Fibroblast of peridontal ligament (primary cell): ENCODE results near the gene SLC13A2.

ENCODE experiments used
- DNase-seq: peaks from one replicate; pipeline ENCODE4 v3.0.0-alpha.2; 2010; ENCODE audit errors: extremely low read depth

Gene SLC13A2

GRCh38 chr17:28492352-28493310 is 19.2 kb downstream of the SLC13A2 start:
- peak; percentile 17 for DNase-seq

- DNase-seq: peak; percentile 7
Observed at GRCh38 chr17:28493460-28493859, 20.0 kb downstream of the SLC13A2 start.

GRCh38 chr17:28494445-28495188 is 21.2 kb downstream of the SLC13A2 start:
- DNase-seq: peak; percentile 56

- no peak for DNase-seq
Observed at GRCh38 chr17:28495635-28496034, 22.2 kb downstream of the SLC13A2 start.

- DNase-seq: no peak
Observed at GRCh38 chr17:28497931-28498330, 24.5 kb downstream of the SLC13A2 start.

GRCh38 chr17:28498652-28499363 is 25.4 kb downstream of the SLC13A2 start:
- no peak for DNase-seq

GRCh38 chr17:28499364-28499664 is 25.9 kb downstream of the SLC13A2 start:
- no peak for DNase-seq

- no peak for DNase-seq
Observed at GRCh38 chr17:28499684-28500357, 26.4 kb downstream of the SLC13A2 start.

- no peak for DNase-seq
Observed at GRCh38 chr17:28500712-28501379, 27.4 kb downstream of the SLC13A2 start.

- no peak for DNase-seq
Observed at GRCh38 chr17:28501421-28502284, 28.2 kb downstream of the SLC13A2 start.

- no peak for DNase-seq
Observed at GRCh38 chr17:28503420-28503819, 30.0 kb downstream of the SLC13A2 start.

- no peak for DNase-seq
Observed at GRCh38 chr17:28505986-28506665, 32.7 kb downstream of the SLC13A2 start, which contains the start of gene FOXN1. Gene FOXN1, plus strand, starts transcription at chr17:28506348. Its CDS starts 17,622 bp downstream, at chr17:28523970.

GRCh38 chr17:28506763-28507487 is 33.5 kb downstream of the SLC13A2 start:
- DNase-seq: no peak

GRCh38 chr17:28507567-28508203 is 34.2 kb downstream of the SLC13A2 start:
- DNase-seq: no peak

- DNase-seq: no peak
Observed at GRCh38 chr17:28508211-28508724, 34.8 kb downstream of the SLC13A2 start.

- DNase-seq: no peak
Observed at GRCh38 chr17:28509789-28510188, 36.3 kb downstream of the SLC13A2 start.

- no peak for DNase-seq
Observed at GRCh38 chr17:28511858-28512461, 38.5 kb downstream of the SLC13A2 start.

- DNase-seq: no peak
Observed at GRCh38 chr17:28513476-28513875, 40.0 kb downstream of the SLC13A2 start.
